ENCODE data around the gene MRPL17. TPM values are rescaled to one million over a fixed set of nuclear protein-coding genes. Genes with fewer than 3 reads are reported as not detected.
A peak's percentile ranks its signal among the peaks of the same experiment; 100 is the strongest.
"Not testable (repeated sequence)": the region's sequence is repeated elsewhere in the genome, so short reads cannot be mapped to it uniquely, and the experiment has no call there.

Gene MRPL17
- total RNA-seq, 2 experiments from 2014 or later: 44.0 to 46.8 TPM

GRCh38 chr11:6703247-6704063, 20.3 kb upstream of the MRPL17 start:
- H2AFZ ChIP-seq (ENCODE audit: low read length): no peak overlapping the region
- no peaks in the 10 kb centered on the region for H3K9me2 ChIP-seq (ENCODE audit: insufficient read depth, low read length)
- BruUV-seq (replicated peaks): no TSS peak
- no peak overlapping the region for H3K4me3 ChIP-seq (ENCODE audit: low read depth, low read length, poor library complexity, severe bottlenecking)
- H3K79me2 ChIP-seq (ENCODE audit: insufficient read depth, low read depth, low read length): no peaks in the 10 kb centered on the region
- peak; percentile 42 for DNase-seq (ENCODE audit: low spot score)
- no peak overlapping the region for H3K27ac ChIP-seq (ENCODE audit: low read depth, low read length, poor library complexity, severe bottlenecking)
- CTCF ChIA-PET (ENCODE audit: unreplicated experiment): no interaction called here
- TF ChIP-seq EZH2phosphoT487 (IDR thresholded peaks at IDR 0.05; ENCODE audit: borderline replicate concordance, low read depth, low read length) (no peak), CTCF (conservative IDR thresholded peaks at IDR 0.05; ENCODE audit: low read length) (peak; percentile 77)
- H4K20me1 ChIP-seq (ENCODE audit: insufficient read depth, low read length): no peaks in the 10 kb centered on the region
- no peaks in the 10 kb centered on the region for H3K4me1 ChIP-seq (ENCODE audit: insufficient read depth, low read length, poor library complexity, severe bottlenecking)
- intact Hi-C loops (cut with micrococcal nuclease; ENCODE audit: unreplicated experiment): no loop called here
- POLR2A ChIA-PET: no interaction called here
- H3K36me3 ChIP-seq (ENCODE audit: insufficient read depth, low read length): no peaks in the 10 kb centered on the region
- H3K9me3 ChIP-seq (ENCODE audit: low read length): no peaks in the 10 kb centered on the region
- H3K4me2 ChIP-seq (ENCODE audit: low read length): no peak overlapping the region

- H3K4me2 ChIP-seq (ENCODE audit: low read length); H3K36me3 ChIP-seq (ENCODE audit: insufficient read depth, low read length); H3K79me2 ChIP-seq (ENCODE audit: insufficient read depth, low read depth, low read length); H3K9me2 ChIP-seq (ENCODE audit: insufficient read depth, low read length); BruUV-seq (replicated peaks); H3K9me3 ChIP-seq (ENCODE audit: low read length); H3K4me3 ChIP-seq (ENCODE audit: low read depth, low read length, poor library complexity, severe bottlenecking); H4K20me1 ChIP-seq (ENCODE audit: insufficient read depth, low read length); CTCF ChIA-PET (ENCODE audit: unreplicated experiment); intact Hi-C loops (cut with micrococcal nuclease; ENCODE audit: unreplicated experiment); H3K27ac ChIP-seq (ENCODE audit: low read depth, low read length, poor library complexity, severe bottlenecking); DNase-seq (ENCODE audit: low spot score); H2AFZ ChIP-seq (ENCODE audit: low read length); H3K4me1 ChIP-seq (ENCODE audit: insufficient read depth, low read length, poor library complexity, severe bottlenecking): not testable (repeated sequence)
- POLR2A ChIA-PET: interaction anchor here (0.5 to 1.1 kb wide), 3 partner anchors 13 to 314 kb away, joined by 3 to 5 read pairs (median 3); no protein-coding TSS in a partner anchor
These were observed 18.8 kb upstream of the MRPL17 start for GRCh38 chr11:6701955-6702354.

GRCh38 chr11:6695377-6695776, 12.2 kb upstream of the MRPL17 start:
- no TSS peak for BruUV-seq (replicated peaks)
- POLR2A ChIA-PET: interaction anchor here (1.1 kb wide), 1 partner anchor 24 kb away, joined by 3 read pairs; no protein-coding TSS in a partner anchor
- intact Hi-C loops (cut with micrococcal nuclease; ENCODE audit: unreplicated experiment): no loop called here

More at GRCh38 chr11:6695377-6695776, 12.2 kb upstream of the MRPL17 start:
- Histone ChIP-seq H3K4me2 (ENCODE audit: low read length) (no peak overlapping the region), H3K27ac (ENCODE audit: low read depth, low read length, poor library complexity, severe bottlenecking) (no peak overlapping the region), H3K9me3 (ENCODE audit: low read length) (no peaks in the 10 kb centered on the region), H2AFZ (ENCODE audit: low read length) (no peak overlapping the region), H4K20me1 (ENCODE audit: insufficient read depth, low read length) (no peaks in the 10 kb centered on the region), H3K4me1 (ENCODE audit: insufficient read depth, low read length, poor library complexity, severe bottlenecking) (no peaks in the 10 kb centered on the region), H3K36me3 (ENCODE audit: insufficient read depth, low read length) (no peaks in the 10 kb centered on the region), H3K79me2 (ENCODE audit: insufficient read depth, low read depth, low read length) (no peaks in the 10 kb centered on the region), H3K9me2 (ENCODE audit: insufficient read depth, low read length) (no peaks in the 10 kb centered on the region), H3K4me3 (ENCODE audit: low read depth, low read length, poor library complexity, severe bottlenecking) (no peak overlapping the region)
- no peak for TF ChIP-seq EZH2phosphoT487 (IDR thresholded peaks at IDR 0.05; ENCODE audit: borderline replicate concordance, low read depth, low read length)
- no peak for TF ChIP-seq CTCF (conservative IDR thresholded peaks at IDR 0.05; ENCODE audit: low read length)
- DNase-seq (ENCODE audit: low spot score): no peak
- CTCF ChIA-PET (ENCODE audit: unreplicated experiment): no interaction called here
